Stimulated activated CD4-positive, alpha-beta T cell treated with anti-CD3 and anti-CD28 coated beads, Interleukin-4, amount 100 ng/mL, for 48 hours (primary cell): Measurements from ENCODE around the gene PRSS50.

Experiments
- DNase-seq, 2 donors: peaks; one replicate each; pipeline ENCODE4 v3.0.0-alpha.2; 2020; ENCODE audit warnings: low read depth in 2 of 2

PRSS50 gene

GRCh38 chr3:46725621-46726314 lies 8.1 kb upstream of the PRSS50 start:
- no peak for DNase-seq

- DNase-seq, result no peak
Observed at GRCh38 chr3:46724424-46724823, 6.8 kb upstream of the PRSS50 start.

GRCh38 chr3:46722443-46722842 lies 4.8 kb upstream of the PRSS50 start:
- no peak for DNase-seq

DNA sequence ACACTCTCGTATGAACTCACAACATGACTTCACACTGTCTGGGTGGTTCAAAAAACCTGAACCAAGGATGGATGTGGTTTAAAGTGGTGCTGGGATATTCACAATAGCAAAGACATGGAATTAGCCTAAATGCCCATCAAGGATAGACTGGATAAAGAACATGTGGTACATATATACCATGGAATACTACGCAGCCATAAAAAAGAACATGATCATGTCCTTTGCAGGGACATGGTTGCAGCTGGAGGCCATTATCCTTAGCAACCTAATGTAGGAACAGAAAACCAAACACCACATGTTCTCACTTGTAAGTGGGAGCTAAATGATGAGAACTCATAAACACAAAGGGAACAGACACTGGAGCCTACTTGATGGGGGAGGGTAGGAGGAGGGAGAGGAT lies 3.3 kb upstream of the PRSS50 start:
- no peak for DNase-seq

- DNase-seq, result no peak
Observed at GRCh38 chr3:46719735-46720271, 2.1 kb upstream of the PRSS50 start.

DNA sequence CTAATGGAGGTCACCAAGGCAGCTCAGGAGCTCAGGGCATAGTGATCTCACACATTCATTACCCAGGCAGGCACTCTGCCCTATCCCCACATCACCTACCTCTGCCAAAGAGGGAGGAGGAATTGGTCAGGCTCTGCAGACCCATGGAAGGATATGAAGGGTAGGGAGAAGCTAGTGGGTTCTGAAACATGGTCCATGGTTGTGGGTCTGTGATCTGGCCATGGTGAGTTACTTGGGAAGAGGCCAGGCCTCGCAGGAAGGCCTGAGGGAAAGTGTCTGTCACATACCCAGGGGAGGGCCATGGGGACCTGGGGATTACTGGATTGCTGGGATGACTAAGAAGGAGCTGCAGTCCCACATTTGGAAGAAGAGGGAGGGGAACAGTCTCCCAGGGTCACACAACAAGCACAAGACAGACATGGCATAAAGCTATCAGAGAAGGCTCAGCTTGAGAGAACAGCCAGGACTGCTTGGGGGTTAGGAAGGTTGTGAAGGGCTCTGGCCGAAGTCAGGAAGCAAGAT lies 1.4 kb upstream of the PRSS50 start:
- no peak for DNase-seq

GRCh38 chr3:46716461-46717441 lies 918 bp downstream of the PRSS50 start:
- DNase-seq, result no peak

DNA sequence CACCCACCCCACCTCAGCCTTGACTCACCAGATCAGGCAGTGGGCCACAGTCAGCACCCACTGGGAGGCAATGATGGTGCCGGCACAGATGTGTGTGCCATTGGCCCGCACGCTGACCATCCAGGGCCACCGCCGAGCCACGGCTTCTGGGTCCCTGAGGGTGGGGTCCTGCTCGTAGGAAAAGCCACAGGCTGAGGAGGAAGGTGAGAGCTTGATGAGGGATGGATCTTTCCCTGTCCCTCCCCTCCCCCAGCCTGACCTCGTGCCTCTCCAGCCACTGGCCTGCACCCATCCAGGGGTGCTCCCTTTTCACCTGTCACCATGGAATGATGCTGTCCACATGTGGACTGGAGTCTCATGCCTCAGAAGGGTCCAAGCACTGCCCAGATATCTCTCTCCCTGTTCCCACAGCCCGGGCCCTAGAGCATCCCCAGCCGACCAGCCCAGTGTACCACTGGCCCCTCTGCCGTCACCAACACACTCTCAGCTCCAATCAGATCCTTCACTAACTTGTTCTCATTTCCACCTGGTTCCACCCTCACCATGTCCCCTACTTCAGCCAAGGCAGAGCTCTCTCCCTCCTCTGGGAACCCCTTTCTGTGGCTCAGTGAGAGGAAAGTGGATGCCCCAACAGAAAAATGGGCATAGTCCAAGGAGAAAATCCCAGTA lies 2.0 kb downstream of the PRSS50 start:
- DNase-seq, result no peak

DNA sequence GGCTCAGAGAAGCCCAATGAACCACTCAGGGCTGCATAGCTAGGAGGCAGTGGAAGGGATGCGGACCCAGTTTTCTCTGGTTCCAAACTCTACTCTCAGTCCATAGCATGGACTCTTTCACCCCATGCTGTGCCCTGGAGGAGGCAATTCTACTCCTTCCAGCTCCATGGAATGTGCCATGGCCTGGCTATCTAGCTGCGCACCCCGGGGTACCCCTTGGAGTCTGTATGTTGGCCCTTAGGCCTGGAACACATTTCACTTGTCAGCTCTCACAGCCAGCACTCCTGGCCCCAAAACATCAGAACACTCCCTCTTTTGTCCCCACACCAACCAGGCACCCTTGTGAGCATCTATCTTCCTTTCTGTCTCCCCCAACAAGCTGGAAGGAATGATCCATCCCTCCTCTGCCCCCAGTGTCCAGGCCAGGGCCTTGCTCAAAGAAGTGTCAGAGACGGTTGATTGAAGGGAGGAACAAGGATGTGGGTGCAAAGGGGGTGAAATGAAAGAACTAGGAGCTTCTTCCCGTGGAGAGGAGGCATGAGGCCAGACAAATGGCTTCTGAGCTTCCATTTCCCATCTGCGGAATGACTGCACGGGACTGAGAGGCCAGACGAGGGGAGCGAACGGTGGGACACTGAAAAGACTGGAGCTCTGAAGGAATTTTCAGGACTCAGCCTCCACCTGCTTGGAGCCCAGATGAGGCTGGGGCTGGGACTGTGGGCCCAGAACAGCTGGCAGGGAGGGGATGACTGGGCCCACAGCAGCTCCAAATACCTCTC lies 2.8 kb downstream of the PRSS50 start:
- no peak for DNase-seq

- no peak for DNase-seq
Observed at GRCh38 chr3:46713898-46714552, 3.6 kb downstream of the PRSS50 start.

DNA sequence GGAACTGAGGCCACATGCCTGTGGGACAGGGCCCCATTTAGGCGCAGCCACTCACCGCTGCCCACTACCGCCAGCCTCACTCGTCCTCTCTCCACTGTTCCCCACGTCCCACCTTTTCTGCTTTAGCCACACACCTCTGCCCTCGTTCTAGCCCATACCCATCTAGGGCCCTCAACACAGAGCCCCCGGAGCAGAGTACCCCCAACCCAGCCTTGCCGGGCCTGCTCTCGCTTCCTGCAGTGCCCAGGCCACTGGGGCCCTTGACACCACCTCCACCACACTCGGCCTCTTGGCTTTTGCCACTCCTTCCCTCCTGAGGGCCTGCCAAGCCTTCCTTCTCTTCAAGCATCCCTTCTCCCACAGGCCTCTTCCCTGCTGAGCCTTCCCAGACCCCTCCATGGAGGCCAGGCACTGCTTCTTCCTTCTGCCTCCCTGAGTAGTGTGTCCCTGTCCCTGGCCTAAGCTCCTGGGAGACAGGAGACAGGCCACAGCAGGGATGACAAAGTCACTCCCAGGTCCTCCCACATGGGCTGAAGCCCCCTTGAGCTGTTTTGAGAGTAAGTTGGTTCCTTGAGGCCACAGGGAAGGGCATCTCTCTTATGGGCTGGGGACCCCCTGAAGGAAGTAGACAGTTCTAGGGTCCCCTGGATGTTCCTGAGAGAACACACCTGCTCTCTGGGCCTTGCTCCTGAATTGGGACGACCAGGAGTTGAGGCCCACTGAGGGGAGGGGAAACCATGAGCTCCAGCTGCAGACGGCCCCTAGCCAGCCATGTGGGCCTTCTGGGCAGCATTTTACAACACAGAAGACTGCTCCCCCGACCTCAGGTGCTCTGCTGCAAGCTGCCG lies 4.4 kb downstream of the PRSS50 start:
- no peak for DNase-seq

DNA sequence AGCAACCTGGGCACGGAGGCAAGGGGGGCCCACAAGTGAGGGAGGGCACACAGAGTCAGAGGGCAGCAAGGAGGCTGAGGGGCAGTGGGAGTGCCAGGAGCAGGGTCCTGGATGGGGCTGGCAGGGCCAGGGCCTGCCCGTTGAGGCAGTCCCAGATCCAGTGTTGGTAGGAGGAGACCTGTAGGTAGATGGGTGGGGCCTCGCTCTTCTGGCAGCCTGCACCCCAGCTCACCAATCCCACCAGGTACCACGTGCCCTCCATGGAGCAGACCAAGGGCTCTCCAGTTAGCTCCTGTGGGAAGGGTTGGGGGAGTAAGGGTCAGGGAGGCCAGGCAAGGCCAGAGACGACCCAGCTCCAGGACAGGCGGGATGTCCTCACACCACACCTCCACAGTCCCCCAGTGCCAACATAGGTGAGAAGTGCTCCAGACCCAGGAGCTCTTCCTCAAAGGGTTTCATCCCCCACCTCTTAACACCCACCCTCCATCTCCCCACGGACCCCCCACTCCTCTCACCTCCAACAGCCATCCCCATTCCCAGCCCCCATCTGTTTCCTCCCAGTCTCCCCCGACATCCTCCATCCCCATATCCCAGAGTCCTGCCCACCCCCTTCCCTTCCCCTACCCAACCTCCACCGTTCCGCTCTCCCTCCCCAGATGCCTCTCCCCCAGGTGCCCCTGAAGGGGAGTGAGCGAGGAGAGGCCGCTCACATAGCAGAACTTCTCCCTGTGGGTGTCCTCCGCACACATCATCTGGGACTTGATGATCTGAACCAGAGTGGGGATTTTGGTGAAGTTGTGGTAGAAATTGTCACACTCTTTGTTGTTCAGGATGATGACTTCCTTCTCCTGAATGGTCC lies 5.2 kb downstream of the PRSS50 start:
- no peak for DNase-seq

DNA sequence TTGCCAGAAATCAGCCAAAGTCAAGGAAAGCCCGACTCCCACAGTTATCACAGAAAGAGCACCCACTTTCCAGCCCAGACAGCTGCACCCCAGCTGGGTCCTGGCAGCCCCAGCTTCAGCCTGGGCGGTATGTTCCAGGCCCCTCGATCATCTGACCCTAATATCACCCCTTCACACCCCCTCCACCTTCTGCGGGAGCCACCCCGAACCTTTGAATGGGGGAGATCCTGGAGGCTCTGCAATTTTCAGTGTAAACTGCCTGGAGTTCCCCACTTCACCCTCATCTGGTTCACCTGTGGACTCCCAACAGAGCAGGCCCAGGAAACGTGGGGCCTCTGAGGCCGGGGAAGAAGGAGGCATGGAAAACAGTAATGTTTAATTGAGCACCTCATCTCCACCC lies 5.9 kb downstream of the PRSS50 start:
- DNase-seq, result no peak

- DNase-seq, result no peak
Observed at GRCh38 chr3:46711305-46711704, 6.4 kb downstream of the PRSS50 start.

- DNase-seq, result no peak
Observed at GRCh38 chr3:46710671-46711295, 6.9 kb downstream of the PRSS50 start.

GRCh38 chr3:46710229-46710628 lies 7.4 kb downstream of the PRSS50 start:
- DNase-seq, result no peak

- no peak for DNase-seq
Observed at GRCh38 chr3:46709721-46710120, 7.9 kb downstream of the PRSS50 start.

GRCh38 chr3:46709157-46709654 lies 8.5 kb downstream of the PRSS50 start:
- no peak for DNase-seq
